Mesodermal cell (in vitro differentiated cells): ENCODE results near the gene KLHL22.
"Not testable (repeated sequence)": the region's sequence is repeated elsewhere in the genome, so short reads cannot be mapped to it uniquely, and the experiment has no call there.

Experiments
- H3K27ac ChIP-seq: 2 replicates; pipeline ENCODE4 v1.7.0; 2013; ENCODE audit warnings: mild to moderate bottlenecking, low read depth, low read length, moderate library complexity; ENCODE audit not compliant: severe bottlenecking
- H3K36me3 ChIP-seq: 2 replicates; pipeline ENCODE4 v1.7.1; 2013; ENCODE audit warnings: mild to moderate bottlenecking, low read length, moderate library complexity; ENCODE audit not compliant: control insufficient read depth, insufficient read depth
- H3K4me1 ChIP-seq: one replicate; pipeline ENCODE4 v1.7.1; 2013; ENCODE audit warnings: mild to moderate bottlenecking, low read length; ENCODE audit not compliant: insufficient read depth, control insufficient read depth, poor library complexity, severe bottlenecking
- H3K4me3 ChIP-seq: 2 replicates; pipeline ENCODE4 v1.7.0; 2013; ENCODE audit warnings: low read length, control low read depth, mild to moderate bottlenecking; ENCODE audit not compliant: insufficient read depth, poor library complexity, severe bottlenecking; ENCODE audit errors: extremely low read depth
- H3K9me3 ChIP-seq: 2 replicates; pipeline ENCODE4 v1.7.1; 2013; ENCODE audit warnings: mild to moderate bottlenecking, low read length, moderate library complexity; ENCODE audit not compliant: control insufficient read depth
- WGBS, 2 experiments: methylation state at CpG; one replicate each; pipeline ENCODE4 v1.1.5; 2013; ENCODE audit warnings: missing lambda C conversion rate in 2 of 2; ENCODE audit not compliant: insufficient coverage in 2 of 2; 5-methylcytosine and 5-hydroxymethylcytosine counted together

The KLHL22 gene

GRCh38 chr22:20395181-20395906, 100.3 kb downstream of the KLHL22 start:
- Histone ChIP-seq H3K27ac (no peak overlapping the region), H3K9me3 (no peaks in the 10 kb centered on the region), H3K36me3 (peaks cover 23% of the 10 kb centered on the region), H3K4me1 (peaks cover 14% of the 10 kb centered on the region), H3K4me3 (peak overlapping the region; percentile 83)
- 86 to 87% methylated on average over 16 to 18 of the region's 20 CpGs for WGBS, 2 experiments

GRCh38 chr22:20393705-20394476, 101.7 kb downstream of the KLHL22 start, which contains the start of gene ZNF74:
TSS of gene ZNF74 (plus strand) at chr22:20394151. CDS start at chr22:20394629, 478 bp downstream.
- Histone ChIP-seq H3K36me3 (peaks cover 17% of the 10 kb centered on the region), H3K9me3 (peaks cover 6% of the 10 kb centered on the region), H3K4me1 (peaks cover 14% of the 10 kb centered on the region), H3K27ac (peak within 1 kb of the TSS; percentile 66), H3K4me3 (peak within 1 kb of the TSS; percentile 83)
- 6 to 8% methylated on average over 58 to 59 of the region's 71 CpGs for WGBS, 2 experiments

GRCh38 chr22:20392983-20393704, 102.5 kb downstream of the KLHL22 start:
- peak overlapping the region; percentile 83 for H3K4me3 ChIP-seq
- H3K27ac ChIP-seq, result no peak overlapping the region
- peaks cover 17% of the 10 kb centered on the region for H3K36me3 ChIP-seq
- 90 to 96% methylated on average over 21 to 23 of the region's 23 CpGs for WGBS, 2 experiments
- H3K9me3 ChIP-seq, result peaks cover 6% of the 10 kb centered on the region
- H3K4me1 ChIP-seq, result peaks cover 14% of the 10 kb centered on the region

GRCh38 chr22:20392365-20392881, 103.2 kb downstream of the KLHL22 start:
- peaks cover 14% of the 10 kb centered on the region for H3K4me1 ChIP-seq
- H3K9me3 ChIP-seq, H3K27ac ChIP-seq, H3K4me3 ChIP-seq: not testable (repeated sequence)
- peaks cover 15% of the 10 kb centered on the region for H3K36me3 ChIP-seq
- WGBS, 2 experiments, result 98% methylated on average over 29 to 52 of the region's 53 CpGs
